PFSK-1 (cell line): ENCODE measurements around the gene TBC1D22B.

Experiments
- FOXP2 ChIP-seq: optimal IDR thresholded peaks from 2 replicates; pipeline ENCODE3; 2011; ENCODE audit warnings: borderline replicate concordance, control low read depth, inconsistent platforms; ENCODE audit not compliant: insufficient read depth; ENCODE audit errors: extremely low read length, extremely low read depth
- POLR2AphosphoS5 ChIP-seq: IDR thresholded peaks from 2 replicates; pipeline ENCODE4 v1.6.1; 2012; ENCODE audit warnings: low read depth, mild to moderate bottlenecking, control low read depth, low read length, moderate library complexity
- REST ChIP-seq, 2 experiments: IDR thresholded peaks; 2 replicates each; pipeline versions ENCODE4 v1.6.1 to v1.8.0; 2011 to 2012; ENCODE audit warnings: low read depth in 2 of 2, low read length in 2 of 2, control low read depth in 1 of 2, inconsistent platforms in 1 of 2, mild to moderate bottlenecking in 1 of 2, moderate library complexity in 1 of 2; ENCODE audit not compliant: insufficient read depth in 1 of 2
- SIN3A ChIP-seq: IDR thresholded peaks from 2 replicates; pipeline ENCODE4 v1.6.1; 2012; ENCODE audit warnings: mild to moderate bottlenecking, low read length, moderate library complexity, borderline replicate concordance; ENCODE audit not compliant: insufficient read depth
- TAF1 ChIP-seq: IDR thresholded peaks from 2 replicates; pipeline ENCODE4 v1.6.1; 2012; ENCODE audit warnings: low read length, control low read depth, borderline replicate concordance; ENCODE audit not compliant: insufficient read depth

The TBC1D22B gene

GRCh38 chr6:37303891-37304503 is 46.4 kb downstream of the TBC1D22B start:
- TF ChIP-seq FOXP2: no peak
- TF ChIP-seq REST (IDR thresholded peaks at IDR 0.05; ENCODE audit: insufficient read depth in 1 of 2, low read depth in 2 of 2, low read length in 2 of 2): no peak
- TF ChIP-seq SIN3A: no peak
- TF ChIP-seq POLR2AphosphoS5: no peak
- no peak for TF ChIP-seq TAF1

- TF ChIP-seq TAF1: no peak
- no peak for TF ChIP-seq REST (IDR thresholded peaks at IDR 0.05; ENCODE audit: insufficient read depth in 1 of 2, low read depth in 2 of 2, low read length in 2 of 2)
- TF ChIP-seq SIN3A: no peak
- no peak for TF ChIP-seq POLR2AphosphoS5
- no peak for TF ChIP-seq FOXP2
These were observed 47.2 kb downstream of the TBC1D22B start for GRCh38 chr6:37304766-37305165.

GRCh38 chr6:37305841-37306425 is 48.4 kb downstream of the TBC1D22B start:
- TF ChIP-seq REST (IDR thresholded peaks at IDR 0.05; ENCODE audit: insufficient read depth in 1 of 2, low read depth in 2 of 2, low read length in 2 of 2) (no peak), SIN3A (no peak), POLR2AphosphoS5 (no peak), TAF1 (no peak)

- TF ChIP-seq POLR2AphosphoS5 (no peak), TAF1 (no peak), FOXP2 (no peak), REST (IDR thresholded peaks at IDR 0.05; ENCODE audit: insufficient read depth in 1 of 2, low read depth in 2 of 2, low read length in 2 of 2) (no peak)
These were observed 49.2 kb downstream of the TBC1D22B start for GRCh38 chr6:37306624-37307222.
